Muscle layer of duodenum (tissue), 2 donors: ENCODE measurements around the gene SERBP1.
"Not testable (repeated sequence)": the region's sequence is repeated elsewhere in the genome, so short reads cannot be mapped to it uniquely, and the experiment has no call there.

Source experiments
- H3K27ac ChIP-seq: one replicate; pipeline ENCODE4 v1.7.0; 2013; ENCODE audit warnings: mild to moderate bottlenecking, low read length
- H3K27me3 ChIP-seq: one replicate; pipeline ENCODE4 v1.7.0; 2013; ENCODE audit warnings: low read depth, mild to moderate bottlenecking, control low read depth, low read length
- H3K36me3 ChIP-seq, 2 donors: one replicate each; pipeline ENCODE4 v1.7.0; 2013; ENCODE audit warnings: low read length in 2 of 2, control low read depth in 1 of 2, mild to moderate bottlenecking in 1 of 2; ENCODE audit not compliant: insufficient read depth in 2 of 2, control insufficient read depth in 1 of 2
- H3K4me1 ChIP-seq, 2 donors: one replicate each; pipeline ENCODE4 v1.7.0; 2013; ENCODE audit warnings: low read length in 2 of 2, mild to moderate bottlenecking in 2 of 2, control low read depth in 1 of 2, moderate library complexity in 1 of 2; ENCODE audit not compliant: insufficient read depth in 2 of 2, control insufficient read depth in 1 of 2
- H3K4me3 ChIP-seq, 2 donors: one replicate each; pipeline ENCODE4 v1.7.0; 2013; ENCODE audit warnings: low read length in 2 of 2, low read depth in 1 of 2, mild to moderate bottlenecking in 1 of 2
- H3K9me3 ChIP-seq, 2 donors: one replicate each; pipeline ENCODE4 v1.7.0; 2013; ENCODE audit warnings: low read length in 2 of 2, control low read depth in 1 of 2, mild to moderate bottlenecking in 1 of 2; ENCODE audit not compliant: control insufficient read depth in 1 of 2
- donor health status: healthy.

SERBP1 gene

GRCh38 chr1:67427947-67428346 lies 2.3 kb downstream of the SERBP1 start:
- Histone ChIP-seq H3K4me3 (peak overlapping the region; percentile 84 to 95), H3K27ac (no peak overlapping the region), H3K36me3 (peaks cover 24 to 26% of the 10 kb centered on the region in 2 donors)

GRCh38 chr1:67427465-67427864 lies 2.7 kb downstream of the SERBP1 start:
- H3K27me3 ChIP-seq: no peaks in the 10 kb centered on the region
- H3K4me1 ChIP-seq: peaks cover 0 to 35% of the 10 kb centered on the region in 2 donors
- H3K36me3 ChIP-seq: peaks cover 26 to 29% of the 10 kb centered on the region in 2 donors
- no peaks in the 10 kb centered on the region for H3K9me3 ChIP-seq
- peak overlapping the region; percentile 84 to 95 for H3K4me3 ChIP-seq
- no peak overlapping the region for H3K27ac ChIP-seq

More at GRCh38 chr1:67427947-67428346, 2.3 kb downstream of the SERBP1 start:
- Histone ChIP-seq H3K4me1 (peaks cover 0 to 35% of the 10 kb centered on the region in 2 donors), H3K9me3 (no peaks in the 10 kb centered on the region), H3K27me3 (no peaks in the 10 kb centered on the region)

GRCh38 chr1:67420835-67421492 lies 9.2 kb downstream of the SERBP1 start:
- Histone ChIP-seq H3K4me1 (peaks cover 0 to 8% of the 10 kb centered on the region in 2 donors), H3K9me3 (no peaks in the 10 kb centered on the region), H3K36me3 (peaks cover 64 to 75% of the 10 kb centered on the region in 2 donors), H3K4me3 (no peak overlapping the region), H3K27me3 (no peaks in the 10 kb centered on the region), H3K27ac (no peak overlapping the region)

- Histone ChIP-seq H3K4me1 (no peaks in the 10 kb centered on the region), H3K36me3 (peaks cover 60 to 82% of the 10 kb centered on the region in 2 donors)
Observed at GRCh38 chr1:67418839-67419586, 11.2 kb downstream of the SERBP1 start.

GRCh38 chr1:67417733-67418132 lies 12.5 kb downstream of the SERBP1 start:
- not testable (repeated sequence) for H3K9me3 ChIP-seq, H3K4me1 ChIP-seq, H3K4me3 ChIP-seq, H3K27ac ChIP-seq, H3K27me3 ChIP-seq
- H3K36me3 ChIP-seq: peaks cover 58 to 74% of the 10 kb centered on the region in 2 donors

More at GRCh38 chr1:67418839-67419586, 11.2 kb downstream of the SERBP1 start:
- H3K9me3 ChIP-seq: no peaks in the 10 kb centered on the region
- no peak overlapping the region for H3K27ac ChIP-seq
- no peak overlapping the region for H3K4me3 ChIP-seq
- no peaks in the 10 kb centered on the region for H3K27me3 ChIP-seq

- peaks cover 47 to 66% of the 10 kb centered on the region in 2 donors for H3K36me3 ChIP-seq
Observed at GRCh38 chr1:67415041-67415440, 15.2 kb downstream of the SERBP1 start.

GRCh38 chr1:67414574-67414973 lies 15.6 kb downstream of the SERBP1 start:
- H3K9me3 ChIP-seq: no peaks in the 10 kb centered on the region
- no peaks in the 10 kb centered on the region for H3K27me3 ChIP-seq
- H3K4me1 ChIP-seq: no peaks in the 10 kb centered on the region
- H3K4me3 ChIP-seq: no peak overlapping the region
- H3K27ac ChIP-seq: no peak overlapping the region
- peaks cover 48 to 68% of the 10 kb centered on the region in 2 donors for H3K36me3 ChIP-seq

More at GRCh38 chr1:67415041-67415440, 15.2 kb downstream of the SERBP1 start:
- H3K27me3 ChIP-seq: no peaks in the 10 kb centered on the region
- no peak overlapping the region for H3K27ac ChIP-seq
- H3K9me3 ChIP-seq: no peaks in the 10 kb centered on the region
- H3K4me3 ChIP-seq: no peak overlapping the region
- no peaks in the 10 kb centered on the region for H3K4me1 ChIP-seq

- peaks cover 37 to 54% of the 10 kb centered on the region in 2 donors for H3K36me3 ChIP-seq
- not testable (repeated sequence) for H3K4me1 ChIP-seq, H3K27me3 ChIP-seq, H3K9me3 ChIP-seq, H3K4me3 ChIP-seq, H3K27ac ChIP-seq
Observed at GRCh38 chr1:67413101-67413500, 17.1 kb downstream of the SERBP1 start.

GRCh38 chr1:67408148-67408547 lies 22.1 kb downstream of the SERBP1 start:
- no peak overlapping the region for H3K27ac ChIP-seq
- no peak overlapping the region for H3K4me3 ChIP-seq
- no peaks in the 10 kb centered on the region for H3K27me3 ChIP-seq
- H3K4me1 ChIP-seq: peaks cover 0 to 18% of the 10 kb centered on the region in 2 donors
- no peaks in the 10 kb centered on the region for H3K9me3 ChIP-seq
- H3K36me3 ChIP-seq: peaks cover 10 to 14% of the 10 kb centered on the region in 2 donors

- no peak overlapping the region for H3K27ac ChIP-seq
- H3K9me3 ChIP-seq: no peaks in the 10 kb centered on the region
- peaks cover 10 to 14% of the 10 kb centered on the region in 2 donors for H3K36me3 ChIP-seq
- peaks cover 0 to 18% of the 10 kb centered on the region in 2 donors for H3K4me1 ChIP-seq
- H3K27me3 ChIP-seq: no peaks in the 10 kb centered on the region
- H3K4me3 ChIP-seq: no peak overlapping the region
Observed at GRCh38 chr1:67407498-67407897, 22.7 kb downstream of the SERBP1 start.

GRCh38 chr1:67405473-67406245 lies 24.5 kb downstream of the SERBP1 start:
- Histone ChIP-seq H3K4me1 (peaks cover 0 to 18% of the 10 kb centered on the region in 2 donors), H3K4me3 (no peak overlapping the region), H3K27ac (no peak overlapping the region), H3K36me3 (peaks cover 3 to 5% of the 10 kb centered on the region in 2 donors), H3K27me3 (no peaks in the 10 kb centered on the region), H3K9me3 (no peaks in the 10 kb centered on the region)
